B cell (primary cell): ENCODE data around the gene ZCCHC24.

ENCODE experiments used
- EZH2 ChIP-seq: IDR thresholded peaks from 2 replicates; pipeline ENCODE4 v1.6.1; 2012; ENCODE audit warnings: borderline replicate concordance, low read depth, mild to moderate bottlenecking, moderate library complexity, low read length; ENCODE audit not compliant: insufficient read depth, poor library complexity, severe bottlenecking
- TF ChIP-seq, protein P1 (sequence below): fragments of 200-600 bp; IDR thresholded peaks from one replicate; pipeline ENCODE4 v1.8.0; 2022; ENCODE audit warnings: antibody characterized with exemption, mild to moderate bottlenecking

DNA sequence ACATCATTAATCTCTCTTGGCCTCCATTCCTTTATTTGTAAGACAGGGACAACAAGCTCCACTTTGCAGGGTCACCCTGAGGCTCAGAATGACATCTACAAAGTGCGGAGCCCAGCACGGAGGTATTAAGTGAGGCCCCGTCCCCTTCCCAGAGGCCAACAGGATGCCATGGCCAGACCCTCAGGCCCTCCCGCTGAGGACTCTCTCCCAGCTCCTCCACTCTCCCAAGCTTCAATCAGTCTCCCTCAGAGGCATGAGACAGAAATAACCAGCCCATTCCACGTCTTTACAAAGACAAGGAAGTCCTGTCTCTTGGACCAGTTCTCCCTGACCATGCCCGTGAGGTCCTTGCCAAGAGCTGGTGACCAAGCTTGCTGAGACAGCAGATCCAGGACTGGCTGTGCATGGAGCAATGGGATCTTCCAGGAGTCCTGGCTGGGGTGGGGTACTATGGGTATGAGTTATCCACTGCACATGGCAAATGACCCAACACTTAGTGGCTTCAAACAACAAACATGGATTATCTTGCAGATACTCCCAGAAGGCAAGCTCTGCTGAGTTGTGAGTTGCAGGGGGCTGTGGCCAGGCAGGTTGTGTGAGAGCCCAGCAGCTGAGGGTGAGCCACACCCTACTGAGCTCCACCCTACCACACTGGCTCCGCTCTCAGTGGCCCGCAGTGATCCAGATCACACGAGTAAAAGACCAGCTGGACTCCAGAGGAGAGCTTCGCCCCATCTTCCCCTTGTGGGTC, 102.4 kb downstream of the ZCCHC24 start:
- TF ChIP-seq EZH2, result no peak
- TF ChIP-seq, protein P1, sequence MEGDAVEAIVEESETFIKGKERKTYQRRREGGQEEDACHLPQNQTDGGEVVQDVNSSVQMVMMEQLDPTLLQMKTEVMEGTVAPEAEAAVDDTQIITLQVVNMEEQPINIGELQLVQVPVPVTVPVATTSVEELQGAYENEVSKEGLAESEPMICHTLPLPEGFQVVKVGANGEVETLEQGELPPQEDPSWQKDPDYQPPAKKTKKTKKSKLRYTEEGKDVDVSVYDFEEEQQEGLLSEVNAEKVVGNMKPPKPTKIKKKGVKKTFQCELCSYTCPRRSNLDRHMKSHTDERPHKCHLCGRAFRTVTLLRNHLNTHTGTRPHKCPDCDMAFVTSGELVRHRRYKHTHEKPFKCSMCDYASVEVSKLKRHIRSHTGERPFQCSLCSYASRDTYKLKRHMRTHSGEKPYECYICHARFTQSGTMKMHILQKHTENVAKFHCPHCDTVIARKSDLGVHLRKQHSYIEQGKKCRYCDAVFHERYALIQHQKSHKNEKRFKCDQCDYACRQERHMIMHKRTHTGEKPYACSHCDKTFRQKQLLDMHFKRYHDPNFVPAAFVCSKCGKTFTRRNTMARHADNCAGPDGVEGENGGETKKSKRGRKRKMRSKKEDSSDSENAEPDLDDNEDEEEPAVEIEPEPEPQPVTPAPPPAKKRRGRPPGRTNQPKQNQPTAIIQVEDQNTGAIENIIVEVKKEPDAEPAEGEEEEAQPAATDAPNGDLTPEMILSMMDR, result no peak
